HepG2 (cell line): Measurements from ENCODE around the gene NUTF2. TPM values are rescaled to one million over a fixed set of nuclear protein-coding genes. Genes with fewer than 3 reads are reported as not detected.

Experiments
- ARNTL ChIP-seq: sonication (generic); formaldehyde crosslinking; IDR thresholded peaks from 2 replicates; pipeline ENCODE4 v1.4.0; 2020; ENCODE audit warnings: mild to moderate bottlenecking, missing genetic modification reagents
- CBX1 ChIP-seq: IDR thresholded peaks from one replicate; pipeline ENCODE4 v1.6.1; 2016; ENCODE audit warnings: antibody characterized with exemption, low read depth
- CBX2 ChIP-seq, 2 experiments: fragments of 200-600 bp in 1 of 2; sonication (generic); formaldehyde crosslinking in 1 of 2; IDR thresholded peaks; 2 replicates each; pipeline versions ENCODE4 v1.7.0 to v1.8.1; 2018 to 2022; ENCODE audit warnings: low read depth in 2 of 2, low read length in 1 of 2, mild to moderate bottlenecking in 1 of 2, missing genetic modification reagents in 1 of 2
- CC2D1A ChIP-seq: sonication (generic); formaldehyde crosslinking; IDR thresholded peaks from 2 replicates; pipeline ENCODE4 v1.8.1; 2023; ENCODE audit warnings: mild to moderate bottlenecking, missing genetic modification reagents
- FOXC1 ChIP-seq: sonication (generic); formaldehyde crosslinking; IDR thresholded peaks from 2 replicates; pipeline ENCODE4 v1.8.0; 2022; ENCODE audit warnings: mild to moderate bottlenecking, missing genetic modification reagents, borderline replicate concordance
- ZBTB3 ChIP-seq: sonication (generic); formaldehyde crosslinking; IDR thresholded peaks from 2 replicates; pipeline ENCODE4 v1.4.0; 2020; ENCODE audit warnings: low read depth, mild to moderate bottlenecking, moderate library complexity, missing genetic modification reagents, borderline replicate concordance
- polyA plus RNA-seq, 8 experiments: library from polyadenylated mRNA; depleted of rRNA in 3 of 8; stranded (reverse) in 7 of 8; unstranded in 1 of 8; fragments of >200 nt; fragmentation: Illumina TruSeq in 4 of 8; extraction: Trizol in 4 of 8; gene quantifications; 2 replicates each; pipeline versions ENCODE4 v1.2.1 to v1.2.3, GENCODE V29; 2011 to 2016; ENCODE audit warnings: low read depth in 4 of 8, missing spikeins in 1 of 8, mixed read lengths in 1 of 8; ENCODE audit not compliant: insufficient read depth in 1 of 8
- total RNA-seq, 5 experiments: library from RNA; depleted of rRNA; stranded (reverse); fragments of >200 nt; fragmentation: Illumina TruSeq; extraction: Trizol; gene quantifications; 2 replicates each; pipeline ENCODE4 v1.2.3, GENCODE V29; 2016; ENCODE audit warnings: low read depth in 1 of 5
- TF ChIP-seq, protein P1 (sequence below): sonication (generic); formaldehyde crosslinking; conservative IDR thresholded peaks from 2 replicates; pipeline ENCODE4 v1.4.0; 2020; ENCODE audit warnings: mild to moderate bottlenecking, missing genetic modification reagents, moderate library complexity
- TF ChIP-seq, protein P2 (sequence below): sonication (generic); formaldehyde crosslinking; IDR thresholded peaks from 2 replicates; pipeline ENCODE4 v1.8.0; 2022; ENCODE audit warnings: low read depth, missing genetic modification reagents
- TF ChIP-seq, protein P3 (sequence below): IDR thresholded peaks from 2 replicates; pipeline ENCODE4 v1.6.1; 2016; ENCODE audit warnings: mild to moderate bottlenecking, missing biosample characterization, missing genetic modification reagents
- TF ChIP-seq, protein P4 (sequence below): sonication (generic); formaldehyde crosslinking; IDR thresholded peaks from 2 replicates; pipeline ENCODE4 v1.5.1; 2020; ENCODE audit warnings: missing genetic modification reagents, mild to moderate bottlenecking, borderline replicate concordance
- TF ChIP-seq, protein P5 (sequence below): sonication (generic); formaldehyde crosslinking; IDR thresholded peaks from 2 replicates; pipeline ENCODE4 v1.8.0; 2022; ENCODE audit warnings: mild to moderate bottlenecking, missing genetic modification reagents, borderline replicate concordance
- TF ChIP-seq, protein P6 (sequence below): sonication (generic); formaldehyde crosslinking; IDR thresholded peaks from 2 replicates; pipeline ENCODE4 v1.5.1; 2020; ENCODE audit warnings: mild to moderate bottlenecking, missing genetic modification reagents

Gene NUTF2
- total and polyA plus RNA-seq, 2 of the 13 experiments (the other 11 are each of a cell fraction or from before 2014, with no cell fraction given) = 168 to 214 TPM

DNA sequence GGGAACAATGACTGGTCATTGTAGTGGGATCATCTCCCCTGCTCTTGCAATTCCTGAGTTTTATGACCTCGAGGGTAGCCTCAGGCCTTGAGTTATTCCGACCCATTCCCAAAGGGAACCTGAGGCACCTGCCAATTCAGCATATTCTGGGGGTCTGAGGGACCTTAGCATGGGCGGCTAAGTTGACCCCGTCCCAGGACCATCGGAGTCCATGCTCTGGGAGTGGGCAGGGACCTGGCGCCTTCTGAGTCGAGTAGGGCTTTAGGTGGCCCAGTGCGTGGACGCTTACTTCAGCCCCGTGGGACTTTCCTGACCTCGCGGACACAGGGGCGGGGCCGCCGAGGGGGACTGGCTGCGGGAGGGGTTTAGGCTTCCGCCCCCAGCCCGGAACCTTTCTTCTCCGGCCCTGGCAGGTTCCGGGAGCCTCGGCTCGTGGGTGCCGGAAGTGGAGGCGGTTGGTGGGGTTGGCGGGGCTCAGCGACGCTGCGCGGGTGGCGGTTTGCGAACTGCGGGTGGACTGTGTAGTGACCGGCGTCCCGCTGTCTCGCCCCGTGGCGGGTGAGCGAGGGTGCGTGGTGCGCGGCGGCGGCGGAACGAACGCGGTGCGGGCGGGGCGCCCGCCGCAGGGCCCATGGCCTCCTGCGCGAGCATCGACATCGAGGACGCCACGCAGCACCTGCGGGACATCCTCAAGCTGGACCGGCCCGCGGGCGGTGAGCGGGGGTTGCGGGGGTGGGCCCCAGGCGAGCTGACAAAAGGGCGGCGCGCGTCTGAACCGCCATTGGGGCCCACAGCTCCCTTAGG, 26.1 kb downstream of the NUTF2 start, which contains the start of gene EDC4 (continued):
- TF ChIP-seq, protein P1, sequence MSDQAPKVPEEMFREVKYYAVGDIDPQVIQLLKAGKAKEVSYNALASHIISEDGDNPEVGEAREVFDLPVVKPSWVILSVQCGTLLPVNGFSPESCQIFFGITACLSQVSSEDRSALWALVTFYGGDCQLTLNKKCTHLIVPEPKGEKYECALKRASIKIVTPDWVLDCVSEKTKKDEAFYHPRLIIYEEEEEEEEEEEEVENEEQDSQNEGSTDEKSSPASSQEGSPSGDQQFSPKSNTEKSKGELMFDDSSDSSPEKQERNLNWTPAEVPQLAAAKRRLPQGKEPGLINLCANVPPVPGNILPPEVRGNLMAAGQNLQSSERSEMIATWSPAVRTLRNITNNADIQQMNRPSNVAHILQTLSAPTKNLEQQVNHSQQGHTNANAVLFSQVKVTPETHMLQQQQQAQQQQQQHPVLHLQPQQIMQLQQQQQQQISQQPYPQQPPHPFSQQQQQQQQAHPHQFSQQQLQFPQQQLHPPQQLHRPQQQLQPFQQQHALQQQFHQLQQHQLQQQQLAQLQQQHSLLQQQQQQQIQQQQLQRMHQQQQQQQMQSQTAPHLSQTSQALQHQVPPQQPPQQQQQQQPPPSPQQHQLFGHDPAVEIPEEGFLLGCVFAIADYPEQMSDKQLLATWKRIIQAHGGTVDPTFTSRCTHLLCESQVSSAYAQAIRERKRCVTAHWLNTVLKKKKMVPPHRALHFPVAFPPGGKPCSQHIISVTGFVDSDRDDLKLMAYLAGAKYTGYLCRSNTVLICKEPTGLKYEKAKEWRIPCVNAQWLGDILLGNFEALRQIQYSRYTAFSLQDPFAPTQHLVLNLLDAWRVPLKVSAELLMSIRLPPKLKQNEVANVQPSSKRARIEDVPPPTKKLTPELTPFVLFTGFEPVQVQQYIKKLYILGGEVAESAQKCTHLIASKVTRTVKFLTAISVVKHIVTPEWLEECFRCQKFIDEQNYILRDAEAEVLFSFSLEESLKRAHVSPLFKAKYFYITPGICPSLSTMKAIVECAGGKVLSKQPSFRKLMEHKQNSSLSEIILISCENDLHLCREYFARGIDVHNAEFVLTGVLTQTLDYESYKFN (CRISPR knock-in tag) = peak; percentile 65
- TF ChIP-seq CBX2 (IDR thresholded peaks at IDR 0.05; ENCODE audit: low read depth, low read length) (no peak), CBX2 (CRISPR knock-in tag; IDR thresholded peaks at IDR 0.05; ENCODE audit: low read depth) (no peak), CBX1 (peak; percentile 85), CC2D1A (CRISPR knock-in tag) (no peak), FOXC1 (CRISPR knock-in tag) (peak; percentile 98), ARNTL (peak; percentile 64; the same call in 1 of the 2 replicates), ZBTB3 (CRISPR knock-in tag) (0 out of 2 replicates have a peak, but pooled peaks have one; percentile 31)
- TF ChIP-seq, protein P2, sequence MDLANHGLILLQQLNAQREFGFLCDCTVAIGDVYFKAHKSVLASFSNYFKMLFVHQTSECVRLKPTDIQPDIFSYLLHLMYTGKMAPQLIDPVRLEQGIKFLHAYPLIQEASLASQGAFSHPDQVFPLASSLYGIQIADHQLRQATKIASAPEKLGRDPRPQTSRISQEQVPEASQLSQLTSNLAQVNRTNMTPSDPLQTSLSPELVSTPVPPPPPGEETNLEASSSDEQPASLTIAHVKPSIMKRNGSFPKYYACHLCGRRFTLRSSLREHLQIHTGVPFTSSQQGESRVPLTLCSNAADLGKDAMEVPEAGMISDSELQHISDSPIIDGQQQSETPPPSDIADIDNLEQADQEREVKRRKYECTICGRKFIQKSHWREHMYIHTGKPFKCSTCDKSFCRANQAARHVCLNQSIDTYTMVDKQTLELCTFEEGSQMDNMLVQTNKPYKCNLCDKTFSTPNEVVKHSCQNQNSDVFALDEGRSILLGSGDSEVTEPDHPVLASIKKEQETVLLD (CRISPR knock-in tag) = peak; percentile 86
- TF ChIP-seq, protein P3, sequence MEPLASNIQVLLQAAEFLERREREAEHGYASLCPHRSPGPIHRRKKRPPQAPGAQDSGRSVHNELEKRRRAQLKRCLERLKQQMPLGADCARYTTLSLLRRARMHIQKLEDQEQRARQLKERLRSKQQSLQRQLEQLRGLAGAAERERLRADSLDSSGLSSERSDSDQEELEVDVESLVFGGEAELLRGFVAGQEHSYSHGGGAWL (CRISPR knock-in tag) = peak; percentile 91; the same call in 1 of the 2 replicates
- TF ChIP-seq, protein P4, sequence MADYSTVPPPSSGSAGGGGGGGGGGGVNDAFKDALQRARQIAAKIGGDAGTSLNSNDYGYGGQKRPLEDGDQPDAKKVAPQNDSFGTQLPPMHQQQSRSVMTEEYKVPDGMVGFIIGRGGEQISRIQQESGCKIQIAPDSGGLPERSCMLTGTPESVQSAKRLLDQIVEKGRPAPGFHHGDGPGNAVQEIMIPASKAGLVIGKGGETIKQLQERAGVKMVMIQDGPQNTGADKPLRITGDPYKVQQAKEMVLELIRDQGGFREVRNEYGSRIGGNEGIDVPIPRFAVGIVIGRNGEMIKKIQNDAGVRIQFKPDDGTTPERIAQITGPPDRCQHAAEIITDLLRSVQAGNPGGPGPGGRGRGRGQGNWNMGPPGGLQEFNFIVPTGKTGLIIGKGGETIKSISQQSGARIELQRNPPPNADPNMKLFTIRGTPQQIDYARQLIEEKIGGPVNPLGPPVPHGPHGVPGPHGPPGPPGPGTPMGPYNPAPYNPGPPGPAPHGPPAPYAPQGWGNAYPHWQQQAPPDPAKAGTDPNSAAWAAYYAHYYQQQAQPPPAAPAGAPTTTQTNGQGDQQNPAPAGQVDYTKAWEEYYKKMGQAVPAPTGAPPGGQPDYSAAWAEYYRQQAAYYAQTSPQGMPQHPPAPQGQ (CRISPR knock-in tag) = 0 out of 2 replicates have a peak, but pooled peaks have one; percentile 74
- TF ChIP-seq, protein P5, sequence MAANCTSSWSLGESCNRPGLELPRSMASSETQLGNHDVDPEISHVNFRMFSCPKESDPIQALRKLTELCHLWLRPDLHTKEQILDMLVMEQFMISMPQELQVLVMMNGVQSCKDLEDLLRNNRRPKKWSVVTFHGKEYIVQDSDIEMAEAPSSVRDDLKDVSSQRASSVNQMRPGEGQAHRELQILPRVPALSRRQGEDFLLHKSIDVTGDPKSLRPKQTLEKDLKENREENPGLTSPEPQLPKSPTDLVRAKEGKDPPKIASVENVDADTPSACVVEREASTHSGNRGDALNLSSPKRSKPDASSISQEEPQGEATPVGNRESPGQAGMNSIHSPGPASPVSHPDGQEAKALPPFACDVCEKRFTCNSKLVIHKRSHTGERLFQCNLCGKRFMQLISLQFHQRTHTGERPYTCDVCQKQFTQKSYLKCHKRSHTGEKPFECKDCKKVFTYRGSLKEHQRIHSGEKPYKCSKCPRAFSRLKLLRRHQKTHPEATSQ = peak; percentile 65; the same call in 1 of the 2 replicates
- TF ChIP-seq, protein P6, sequence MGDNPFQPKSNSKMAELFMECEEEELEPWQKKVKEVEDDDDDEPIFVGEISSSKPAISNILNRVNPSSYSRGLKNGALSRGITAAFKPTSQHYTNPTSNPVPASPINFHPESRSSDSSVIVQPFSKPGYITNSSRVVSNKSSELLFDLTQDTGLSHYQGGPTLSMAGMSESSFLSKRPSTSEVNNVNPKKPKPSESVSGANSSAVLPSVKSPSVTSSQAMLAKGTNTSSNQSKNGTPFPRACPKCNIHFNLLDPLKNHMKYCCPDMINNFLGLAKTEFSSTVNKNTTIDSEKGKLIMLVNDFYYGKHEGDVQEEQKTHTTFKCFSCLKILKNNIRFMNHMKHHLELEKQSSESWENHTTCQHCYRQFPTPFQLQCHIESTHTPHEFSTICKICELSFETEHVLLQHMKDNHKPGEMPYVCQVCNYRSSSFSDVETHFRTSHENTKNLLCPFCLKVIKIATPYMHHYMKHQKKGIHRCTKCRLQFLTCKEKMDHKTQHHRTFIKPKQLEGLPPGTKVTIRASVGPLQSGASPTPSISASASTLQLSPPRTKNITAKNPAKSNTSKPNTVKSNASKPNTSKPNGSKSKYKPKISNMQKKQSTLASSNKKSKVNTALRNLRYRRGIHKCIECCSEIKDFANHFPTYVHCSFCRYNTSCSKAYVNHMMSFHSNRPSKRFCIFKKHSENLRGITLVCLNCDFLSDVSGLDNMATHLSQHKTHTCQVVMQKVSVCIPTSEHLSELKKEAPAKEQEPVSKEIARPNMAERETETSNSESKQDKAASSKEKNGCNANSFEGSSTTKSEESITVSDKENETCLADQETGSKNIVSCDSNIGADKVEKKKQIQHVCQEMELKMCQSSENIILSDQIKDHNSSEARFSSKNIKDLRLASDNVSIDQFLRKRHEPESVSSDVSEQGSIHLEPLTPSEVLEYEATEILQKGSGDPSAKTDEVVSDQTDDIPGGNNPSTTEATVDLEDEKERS = no peak
